ENCODE data around the gene SLC3A2. TPM values are rescaled to one million over a fixed set of nuclear protein-coding genes. Genes with fewer than 3 reads are reported as not detected.
A peak's percentile ranks its signal among the peaks of the same experiment; 100 is the strongest.
"Not testable (repeated sequence)": the region's sequence is repeated elsewhere in the genome, so short reads cannot be mapped to it uniquely, and the experiment has no call there.

The SLC3A2 gene
- polyA plus RNA-seq, 1 donor = 193 TPM

GRCh38 chr11:62850911-62851806 lies 29.5 kb upstream of the SLC3A2 start:
- DNase-seq = no peak

DNA sequence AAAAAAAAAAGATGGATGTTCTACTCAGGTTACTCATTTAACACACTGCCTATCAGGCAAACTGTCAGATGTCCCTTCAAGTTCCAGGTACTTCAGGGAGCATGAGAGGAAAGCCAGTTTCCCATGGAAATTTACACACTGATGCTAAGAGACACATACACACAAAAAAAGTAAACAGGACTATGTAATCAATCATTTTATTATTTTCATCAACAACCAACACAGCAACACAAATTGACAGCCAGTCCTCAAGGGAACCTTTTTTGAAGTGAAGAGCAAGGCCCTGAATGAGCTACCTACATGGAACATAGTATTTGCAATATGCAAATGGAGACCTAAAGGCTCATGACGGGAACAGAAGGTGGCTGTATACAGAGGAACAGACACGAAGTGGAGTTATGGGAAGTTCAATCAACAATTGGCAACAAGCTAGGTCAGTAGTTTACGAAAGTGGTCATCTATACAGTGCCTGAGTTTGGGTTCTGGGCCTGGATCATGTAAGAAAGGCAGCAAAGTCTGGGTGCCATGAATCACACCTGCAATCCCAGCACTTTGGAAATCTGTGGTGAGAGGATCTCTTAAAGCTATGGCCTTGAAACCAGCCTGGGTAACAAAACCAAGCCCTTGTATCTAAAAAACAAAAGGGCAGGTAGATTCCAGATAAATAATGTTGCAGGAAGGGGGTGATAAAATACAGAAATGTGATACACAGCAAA lies 28.7 kb upstream of the SLC3A2 start:
- DNase-seq = no peak

- DNase-seq = no peak
These were observed 28.0 kb upstream of the SLC3A2 start for GRCh38 chr11:62852523-62853188.

DNA sequence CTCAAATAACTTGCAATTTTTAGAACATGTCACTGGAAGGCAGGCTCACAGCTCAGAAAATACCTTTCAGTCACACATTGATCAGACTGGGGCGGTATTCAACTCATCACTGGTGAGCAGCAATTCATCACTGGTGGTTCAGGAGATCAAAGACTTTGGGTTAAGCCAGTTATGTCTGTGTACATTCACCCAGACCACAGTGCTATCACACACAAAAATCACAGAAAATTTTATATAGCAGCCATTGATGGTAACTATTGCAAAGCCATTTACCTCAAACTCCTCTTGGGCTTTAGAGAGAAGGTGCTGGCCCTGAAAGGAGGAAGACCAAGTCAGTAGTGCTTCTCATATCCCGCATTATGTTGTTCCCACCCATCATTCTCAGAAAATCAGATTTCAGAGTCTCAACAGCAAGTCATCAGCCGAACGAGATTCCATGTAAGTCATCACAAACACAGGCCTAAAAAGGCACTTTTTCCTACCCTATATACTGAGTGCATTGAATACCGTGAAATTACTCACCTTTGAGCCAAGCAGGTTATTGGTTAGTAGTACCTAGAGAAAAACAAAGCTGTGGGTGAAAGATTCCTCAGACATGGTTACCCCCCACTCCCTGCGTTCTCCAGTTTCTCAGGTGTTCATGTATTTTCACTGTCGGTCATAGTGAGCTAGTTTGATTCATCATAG lies 27.3 kb upstream of the SLC3A2 start:
- no peak for DNase-seq

DNA sequence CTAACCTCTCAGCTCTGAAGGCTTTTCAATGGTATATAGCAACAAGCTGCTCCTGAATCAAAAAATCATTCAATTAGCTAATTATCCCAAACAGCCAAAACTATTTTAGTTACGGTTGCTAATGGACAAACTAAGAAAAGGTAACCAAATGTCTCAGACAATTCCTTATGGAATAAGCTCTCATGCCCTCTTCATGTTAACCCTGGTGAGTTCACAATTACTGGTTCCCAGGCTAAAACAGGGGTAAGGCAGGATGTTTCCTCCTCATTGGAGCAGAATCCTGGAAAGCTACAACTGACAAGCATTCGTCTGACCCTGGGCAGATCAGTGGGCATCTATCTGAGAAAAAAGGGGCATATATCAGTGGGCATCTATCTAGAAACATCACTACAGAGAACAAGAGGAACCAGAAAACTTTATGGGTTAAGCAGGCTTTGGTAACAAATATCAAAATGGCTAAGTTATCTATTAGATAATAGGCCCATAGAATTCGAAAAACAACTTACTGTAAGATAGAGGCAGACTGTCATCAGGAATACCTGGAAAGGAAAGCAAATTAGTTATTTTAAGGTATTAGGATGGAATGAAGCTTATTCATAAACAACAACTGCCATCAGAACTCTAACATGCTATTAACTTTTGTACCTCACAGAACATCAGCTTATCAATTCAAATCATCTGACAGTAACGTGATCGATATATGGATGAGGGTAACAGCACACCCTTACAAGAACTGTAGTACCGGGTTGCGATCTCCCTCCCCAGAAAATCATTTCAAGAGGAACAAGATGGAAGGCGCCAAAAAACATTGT lies 26.5 kb upstream of the SLC3A2 start:
- DNase-seq = no peak

DNA sequence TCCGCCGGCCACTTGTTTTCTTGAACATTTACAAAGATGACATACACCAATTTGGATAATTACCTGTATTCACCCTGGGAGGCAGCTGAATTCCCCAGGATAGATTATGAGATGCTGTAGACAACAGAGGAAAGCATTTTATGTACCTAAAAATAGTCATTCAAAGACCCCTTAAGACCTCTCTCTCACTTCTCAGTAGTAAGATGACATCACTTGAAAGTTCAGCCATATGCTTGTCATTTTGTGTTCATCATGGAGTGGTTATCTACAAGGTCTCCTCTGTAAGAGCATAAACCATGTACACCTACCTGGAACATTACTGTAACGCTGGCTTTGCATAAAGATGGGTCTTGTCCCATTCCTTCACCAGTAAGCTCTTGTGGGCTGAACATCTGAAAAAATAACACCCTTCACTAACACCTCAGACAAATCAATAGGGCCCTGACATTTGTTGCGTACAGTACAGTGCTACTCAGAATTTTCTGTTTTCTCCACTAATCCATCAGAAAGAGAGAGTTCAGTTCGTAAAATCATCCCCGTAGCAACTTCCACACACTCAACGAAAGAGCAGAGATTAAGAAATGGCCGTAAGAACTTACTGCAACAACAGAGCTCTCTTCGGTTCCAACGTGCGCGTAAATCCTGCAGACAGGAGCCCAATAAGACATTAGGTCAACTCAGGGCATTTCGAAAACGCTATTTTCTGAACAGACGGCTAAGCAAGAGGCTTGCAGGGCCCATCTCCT lies 25.7 kb upstream of the SLC3A2 start:
- DNase-seq = no peak

GRCh38 chr11:62855571-62856332 lies 24.9 kb upstream of the SLC3A2 start:
- peak; percentile 97 for DNase-seq

- no peak for DNase-seq
These were observed 24.3 kb upstream of the SLC3A2 start for GRCh38 chr11:62856333-62856895.

DNA sequence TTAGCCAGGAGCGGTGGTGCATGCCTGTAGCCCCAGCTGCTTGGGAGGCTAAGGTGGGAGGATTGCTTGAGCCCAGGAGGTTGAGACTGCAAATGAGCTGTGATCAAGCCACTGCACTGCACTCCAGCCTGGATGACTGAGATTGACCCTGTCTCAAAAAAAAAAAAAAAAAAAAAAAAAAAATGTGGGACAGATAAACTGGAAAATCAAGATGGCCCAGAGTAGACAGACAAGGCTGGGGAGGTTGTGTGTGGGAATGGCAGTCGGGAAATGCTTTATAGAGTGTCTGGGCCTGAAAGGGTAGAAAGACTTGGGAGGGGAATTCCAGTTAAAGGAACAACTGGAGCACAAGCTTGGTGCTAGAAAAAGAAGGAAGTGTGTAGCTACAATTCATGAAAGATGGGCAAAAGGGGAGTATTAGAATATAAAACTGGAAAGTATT lies 23.1 kb upstream of the SLC3A2 start:
- no peak for DNase-seq

DNA sequence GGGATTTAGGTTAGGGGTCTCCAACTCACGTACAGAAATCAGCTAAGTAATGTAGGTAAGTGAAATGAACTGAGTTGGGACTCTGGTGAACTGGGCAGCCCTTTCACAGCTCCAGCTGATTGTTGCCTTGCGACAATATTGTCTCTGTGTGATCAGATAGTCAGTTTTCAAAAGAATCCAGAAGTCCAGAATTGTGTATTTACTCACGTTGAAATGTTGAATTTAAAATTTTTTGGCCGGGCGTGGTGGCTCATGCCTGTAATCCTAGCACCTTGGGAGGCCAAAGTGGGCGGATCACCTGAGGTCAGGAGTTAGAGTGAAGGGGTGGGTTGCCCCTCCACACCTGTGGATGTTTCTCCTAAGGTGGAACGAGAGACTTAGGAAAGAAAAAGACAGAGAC lies 22.5 kb upstream of the SLC3A2 start:
- no peak for DNase-seq

- DNase-seq = not testable (repeated sequence)
These were observed 21.4 kb upstream of the SLC3A2 start for GRCh38 chr11:62859281-62859703.

DNA sequence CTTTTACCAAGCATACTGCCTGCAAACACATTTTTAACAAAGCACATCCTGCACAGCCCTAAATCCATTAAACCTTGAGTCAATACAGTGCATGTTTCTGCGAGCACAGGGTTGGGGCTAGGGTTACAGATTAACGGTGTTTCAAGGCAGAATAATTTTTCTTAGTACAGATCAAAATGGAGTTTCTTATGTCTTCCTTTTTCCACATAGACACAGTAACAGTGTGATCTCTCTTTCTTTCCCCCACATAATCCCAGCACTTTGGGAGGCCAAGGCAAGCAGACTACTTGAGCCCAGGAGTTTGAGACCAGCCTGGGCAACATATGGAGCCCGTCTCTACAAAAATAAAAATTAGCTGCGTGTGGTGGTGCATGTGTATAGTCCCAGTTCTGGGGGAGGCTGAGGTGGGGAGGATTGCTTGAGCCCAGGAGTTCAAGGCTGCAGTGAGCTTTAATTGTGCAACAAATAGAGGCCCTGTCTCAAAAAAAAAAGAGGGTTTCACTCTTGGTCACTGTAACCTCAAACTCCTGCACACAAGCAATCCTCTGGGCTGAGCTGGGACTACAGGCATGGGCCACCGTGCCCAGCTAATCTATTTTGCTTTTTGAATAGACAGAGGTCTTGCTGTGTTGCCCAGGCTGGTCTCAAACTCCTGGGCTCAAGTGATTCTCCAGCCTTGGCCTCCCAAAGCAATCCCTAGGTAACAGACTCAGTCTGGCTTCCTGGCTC lies 19.7 kb upstream of the SLC3A2 start:
- DNase-seq = no peak

- not testable (repeated sequence) for DNase-seq
These were observed 19.0 kb upstream of the SLC3A2 start for GRCh38 chr11:62861564-62862192.

GRCh38 chr11:62863687-62864335 lies 16.9 kb upstream of the SLC3A2 start:
- no peak for DNase-seq

GRCh38 chr11:62865635-62866034 lies 15.1 kb upstream of the SLC3A2 start:
- DNase-seq = no peak

GRCh38 chr11:62874851-62875250 lies 5.8 kb upstream of the SLC3A2 start:
- DNase-seq = no peak

- no peak for DNase-seq
These were observed 4.8 kb upstream of the SLC3A2 start for GRCh38 chr11:62875698-62876478.

Measured in left kidney (tissue), 2 donors.